ENCODE results near the gene RGS8. TPM values are rescaled to one million over a fixed set of nuclear protein-coding genes. Genes with fewer than 3 reads are reported as not detected.

RGS8 gene
- total RNA-seq, 1 donor from 2014 or later: not detected

- H3K4me3 ChIP-seq: no peak overlapping the region
- DNase-seq: no peak
These were observed 27.5 kb downstream of the RGS8 start for GRCh38 chr1:182656842-182657397.

DNA sequence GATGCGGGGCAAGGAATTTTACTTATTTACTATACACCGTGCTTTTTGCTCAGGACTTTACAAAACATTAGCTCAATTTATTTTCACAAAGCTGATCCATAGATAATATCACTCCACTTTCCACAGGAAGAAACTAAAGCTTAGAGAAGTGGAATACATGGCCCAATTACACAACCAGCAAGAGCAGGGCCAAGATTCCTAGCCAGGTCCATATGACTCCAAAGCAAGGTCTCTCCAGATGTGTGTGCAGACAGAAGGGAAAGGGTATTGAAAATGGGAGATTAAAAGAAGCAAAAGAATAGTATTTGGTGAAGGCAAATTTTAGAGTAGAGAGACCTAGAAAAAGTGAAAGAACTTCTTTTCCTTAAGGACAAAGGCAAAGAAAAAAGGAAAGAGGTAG is 30.4 kb downstream of the RGS8 start:
- H3K4me3 ChIP-seq: no peak overlapping the region
- no peaks in the 10 kb centered on the region for H3K4me1 ChIP-seq
- no peaks in the 10 kb centered on the region for H3K27me3 ChIP-seq (ENCODE audit: low read depth)
- no peaks in the 10 kb centered on the region for H3K36me3 ChIP-seq
- intact Hi-C loops (cut with DNase I): no loop called here
- TF ChIP-seq, protein P1, sequence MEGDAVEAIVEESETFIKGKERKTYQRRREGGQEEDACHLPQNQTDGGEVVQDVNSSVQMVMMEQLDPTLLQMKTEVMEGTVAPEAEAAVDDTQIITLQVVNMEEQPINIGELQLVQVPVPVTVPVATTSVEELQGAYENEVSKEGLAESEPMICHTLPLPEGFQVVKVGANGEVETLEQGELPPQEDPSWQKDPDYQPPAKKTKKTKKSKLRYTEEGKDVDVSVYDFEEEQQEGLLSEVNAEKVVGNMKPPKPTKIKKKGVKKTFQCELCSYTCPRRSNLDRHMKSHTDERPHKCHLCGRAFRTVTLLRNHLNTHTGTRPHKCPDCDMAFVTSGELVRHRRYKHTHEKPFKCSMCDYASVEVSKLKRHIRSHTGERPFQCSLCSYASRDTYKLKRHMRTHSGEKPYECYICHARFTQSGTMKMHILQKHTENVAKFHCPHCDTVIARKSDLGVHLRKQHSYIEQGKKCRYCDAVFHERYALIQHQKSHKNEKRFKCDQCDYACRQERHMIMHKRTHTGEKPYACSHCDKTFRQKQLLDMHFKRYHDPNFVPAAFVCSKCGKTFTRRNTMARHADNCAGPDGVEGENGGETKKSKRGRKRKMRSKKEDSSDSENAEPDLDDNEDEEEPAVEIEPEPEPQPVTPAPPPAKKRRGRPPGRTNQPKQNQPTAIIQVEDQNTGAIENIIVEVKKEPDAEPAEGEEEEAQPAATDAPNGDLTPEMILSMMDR (IDR thresholded peaks at IDR 0.05): no peak
- ATAC-seq: no peak
- no peaks in the 10 kb centered on the region for H3K9me3 ChIP-seq
- no peak for DNase-seq
- H3K27ac ChIP-seq: no peak overlapping the region

More at GRCh38 chr1:182656842-182657397, 27.5 kb downstream of the RGS8 start:
- Histone ChIP-seq H3K4me1 (no peaks in the 10 kb centered on the region), H3K36me3 (no peaks in the 10 kb centered on the region), H3K27ac (no peak overlapping the region), H3K27me3 (ENCODE audit: low read depth) (no peaks in the 10 kb centered on the region), H3K9me3 (no peaks in the 10 kb centered on the region)
- TF ChIP-seq, protein P1 (IDR thresholded peaks at IDR 0.05): no peak
- intact Hi-C loops (cut with DNase I): no loop called here
- ATAC-seq: no peak

DNA sequence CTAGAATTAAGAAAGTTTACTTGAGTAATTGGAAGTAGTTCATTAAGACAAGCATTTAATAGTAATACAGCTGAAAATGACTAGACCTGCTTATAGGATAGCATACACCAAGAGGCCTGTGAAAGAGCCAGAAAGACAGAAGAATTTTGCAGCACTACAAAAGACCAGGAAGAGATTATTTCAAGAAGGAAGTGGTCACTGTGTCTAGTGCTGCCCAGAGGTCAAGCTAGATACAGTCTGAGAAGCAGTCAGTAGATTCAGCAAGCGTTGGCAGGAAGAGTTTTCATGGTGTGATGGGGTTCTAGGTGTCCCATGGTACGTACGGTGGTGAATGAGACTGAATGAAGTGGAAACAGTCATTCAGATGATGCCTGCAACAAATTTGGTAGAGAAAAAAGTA is 31.5 kb downstream of the RGS8 start:
- Histone ChIP-seq H3K9me3 (no peaks in the 10 kb centered on the region), H3K36me3 (no peaks in the 10 kb centered on the region), H3K4me3 (no peak overlapping the region), H3K4me1 (no peaks in the 10 kb centered on the region), H3K27ac (no peak overlapping the region), H3K27me3 (ENCODE audit: low read depth) (no peaks in the 10 kb centered on the region)
- no peak for ATAC-seq
- no peak for DNase-seq
- TF ChIP-seq, protein P1 (IDR thresholded peaks at IDR 0.05): no peak
- intact Hi-C loops (cut with DNase I): no loop called here

- ATAC-seq (no peak), DNase-seq (no peak)
- Histone ChIP-seq H3K27ac (no peak overlapping the region), H3K36me3 (no peaks in the 10 kb centered on the region), H3K27me3 (ENCODE audit: low read depth) (no peaks in the 10 kb centered on the region), H3K4me3 (no peak overlapping the region), H3K4me1 (no peaks in the 10 kb centered on the region), H3K9me3 (no peaks in the 10 kb centered on the region)
- intact Hi-C loops (cut with DNase I): no loop called here
- TF ChIP-seq, protein P1 (IDR thresholded peaks at IDR 0.05): no peak
These were observed 33.1 kb downstream of the RGS8 start for GRCh38 chr1:182651339-182651724.

DNA sequence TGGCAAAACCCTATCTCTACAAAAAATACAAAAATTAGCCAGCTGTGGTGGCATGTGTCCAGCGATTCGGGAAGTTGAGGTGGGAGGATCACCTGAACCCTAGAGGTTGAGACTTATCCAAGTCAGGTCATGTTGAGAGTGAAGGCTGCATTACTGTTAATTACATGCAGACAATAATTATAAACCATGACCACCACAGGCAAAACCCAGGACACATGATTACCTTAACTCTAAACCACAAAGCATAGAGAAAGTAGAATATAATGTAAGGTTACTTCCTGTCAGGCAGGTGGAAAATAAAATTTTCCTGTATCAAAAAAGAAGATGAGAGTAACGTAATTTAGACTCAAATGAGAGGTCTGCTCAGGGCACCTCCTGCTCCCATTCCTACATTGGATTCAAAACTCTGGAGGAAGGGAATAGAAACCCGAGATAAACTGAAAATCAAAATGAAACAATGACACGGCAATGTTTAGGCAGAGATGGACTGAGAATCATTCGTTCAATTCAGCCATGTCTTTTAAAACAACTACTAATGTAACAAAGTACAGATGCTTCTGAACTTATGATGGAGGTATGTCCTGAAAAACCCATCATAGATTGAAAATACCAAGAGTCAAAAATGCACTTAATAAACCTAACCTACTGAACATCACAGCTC is 33.6 kb downstream of the RGS8 start:
- intact Hi-C loops (cut with DNase I): no loop called here
- ATAC-seq (no peak), DNase-seq (no peak)
- no peaks in the 10 kb centered on the region for H3K9me3 ChIP-seq
- no peaks in the 10 kb centered on the region for H3K4me1 ChIP-seq
- TF ChIP-seq, protein P1 (IDR thresholded peaks at IDR 0.05): no peak
- no peaks in the 10 kb centered on the region for H3K27me3 ChIP-seq (ENCODE audit: low read depth)
- H3K27ac ChIP-seq: no peak overlapping the region
- H3K36me3 ChIP-seq: no peaks in the 10 kb centered on the region
- H3K4me3 ChIP-seq: no peak overlapping the region
